BLaER1 (cell line): ENCODE data around the gene MRPS15.

Experiments
- H3K27ac ChIP-seq: shearing (Covaris generic); formaldehyde crosslinking; 2 replicates; pipeline ENCODE4 v1.8.1; 2022
- H3K27me3 ChIP-seq: shearing (Covaris generic); formaldehyde crosslinking; 2 replicates; pipeline ENCODE4 v1.8.1; 2022
- H3K36me3 ChIP-seq: shearing (Covaris generic); formaldehyde crosslinking; 2 replicates; pipeline ENCODE4 v1.8.1; 2022
- H3K4me1 ChIP-seq: shearing (Covaris generic); formaldehyde crosslinking; 2 replicates; pipeline ENCODE4 v1.8.1; 2022
- H3K4me2 ChIP-seq: shearing (Covaris generic); formaldehyde crosslinking; 2 replicates; pipeline ENCODE4 v1.8.1; 2022
- H3K4me3 ChIP-seq: shearing (Covaris generic); formaldehyde crosslinking; 2 replicates; pipeline ENCODE4 v1.8.1; 2022
- H3K9ac ChIP-seq: shearing (Covaris generic); formaldehyde crosslinking; 2 replicates; pipeline ENCODE4 v1.8.1; 2022
- H3K9me3 ChIP-seq: shearing (Covaris generic); formaldehyde crosslinking; 2 replicates; pipeline ENCODE4 v1.8.1; 2022
- H4K20me1 ChIP-seq: shearing (Covaris generic); formaldehyde crosslinking; 2 replicates; pipeline ENCODE4 v1.8.1; 2022
- Cebpa-rat ChIP-seq: shearing (Covaris generic); IDR thresholded peaks from 2 replicates; pipeline ENCODE4 v1.8.1; 2022

The MRPS15 gene

GRCh38 chr1:36450270-36450918, 13.8 kb downstream of the MRPS15 start, which contains the start of gene OSCP1:
Gene OSCP1, minus strand, starts transcription at chr1:36450451. Its CDS starts 82 bp downstream, at chr1:36450369.
- 0 out of 2 replicates have a peak, but pooled peaks have one; percentile 51 for TF ChIP-seq Cebpa-rat
- Histone ChIP-seq H3K4me3 (peak within 1 kb of the TSS; percentile 79), H3K9me3 (no peaks in the 10 kb centered on the region), H3K27me3 (no peaks in the 10 kb centered on the region), H3K36me3 (peaks cover 18% of the 10 kb centered on the region), H3K4me2 (peak within 1 kb of the TSS; percentile 92), H3K27ac (peak within 1 kb of the TSS; percentile 90), H4K20me1 (no peaks in the 10 kb centered on the region), H3K4me1 (peaks cover 33% of the 10 kb centered on the region), H3K9ac (peak within 1 kb of the TSS; percentile 89)

GRCh38 chr1:36448530-36449056, 15.6 kb downstream of the MRPS15 start:
- H3K4me2 ChIP-seq = no peak overlapping the region
- 0 out of 2 replicates have a peak, but pooled peaks cover under 1% of the 10 kb centered on the region for H3K36me3 ChIP-seq
- no peaks in the 10 kb centered on the region for H3K9me3 ChIP-seq
- no peak overlapping the region for H3K27ac ChIP-seq
- no peaks in the 10 kb centered on the region for H4K20me1 ChIP-seq
- peaks cover 33% of the 10 kb centered on the region for H3K4me1 ChIP-seq
- no peak for TF ChIP-seq Cebpa-rat
- H3K9ac ChIP-seq = no peak overlapping the region
- H3K4me3 ChIP-seq = no peak overlapping the region
- H3K27me3 ChIP-seq = no peaks in the 10 kb centered on the region

- H3K4me1 ChIP-seq = peaks cover 33% of the 10 kb centered on the region
- H3K27me3 ChIP-seq = no peaks in the 10 kb centered on the region
- H3K9ac ChIP-seq = no peak overlapping the region
- no peak overlapping the region for H3K4me2 ChIP-seq
- TF ChIP-seq Cebpa-rat = no peak
- no peaks in the 10 kb centered on the region for H3K36me3 ChIP-seq
- H3K9me3 ChIP-seq = no peaks in the 10 kb centered on the region
- H3K4me3 ChIP-seq = no peak overlapping the region
- H3K27ac ChIP-seq = no peak overlapping the region
- H4K20me1 ChIP-seq = no peaks in the 10 kb centered on the region
These were observed 16.7 kb downstream of the MRPS15 start for GRCh38 chr1:36447450-36447849.

GRCh38 chr1:36446746-36447145, 17.4 kb downstream of the MRPS15 start:
- Histone ChIP-seq H3K4me3 (no peak overlapping the region), H3K36me3 (no peaks in the 10 kb centered on the region), H4K20me1 (no peaks in the 10 kb centered on the region), H3K9me3 (no peaks in the 10 kb centered on the region), H3K4me1 (peaks cover 33% of the 10 kb centered on the region), H3K4me2 (peak overlapping the region; percentile 27), H3K27ac (no peak overlapping the region), H3K9ac (no peak overlapping the region), H3K27me3 (no peaks in the 10 kb centered on the region)
- TF ChIP-seq Cebpa-rat = no peak

GRCh38 chr1:36446271-36446670, 17.9 kb downstream of the MRPS15 start:
- Histone ChIP-seq H3K4me1 (peaks cover 29% of the 10 kb centered on the region), H3K27ac (no peak overlapping the region), H3K4me2 (peak overlapping the region; percentile 27), H3K9ac (no peak overlapping the region), H3K9me3 (no peaks in the 10 kb centered on the region), H4K20me1 (no peaks in the 10 kb centered on the region), H3K4me3 (no peak overlapping the region), H3K27me3 (no peaks in the 10 kb centered on the region), H3K36me3 (no peaks in the 10 kb centered on the region)
- TF ChIP-seq Cebpa-rat = no peak

- no peak overlapping the region for H3K9ac ChIP-seq
- H3K9me3 ChIP-seq = no peaks in the 10 kb centered on the region
- no peaks in the 10 kb centered on the region for H3K36me3 ChIP-seq
- no peaks in the 10 kb centered on the region for H4K20me1 ChIP-seq
- peaks cover 14% of the 10 kb centered on the region for H3K4me1 ChIP-seq
- H3K27me3 ChIP-seq = no peaks in the 10 kb centered on the region
- no peak for TF ChIP-seq Cebpa-rat
- H3K4me2 ChIP-seq = no peak overlapping the region
- H3K4me3 ChIP-seq = no peak overlapping the region
- H3K27ac ChIP-seq = no peak overlapping the region
These were observed 20.9 kb downstream of the MRPS15 start for GRCh38 chr1:36443297-36443696.

- Histone ChIP-seq H3K27ac (no peak overlapping the region), H4K20me1 (no peaks in the 10 kb centered on the region)
- no peak for TF ChIP-seq Cebpa-rat
These were observed 21.8 kb downstream of the MRPS15 start for GRCh38 chr1:36442337-36442736.

GRCh38 chr1:36440646-36441045, 23.5 kb downstream of the MRPS15 start:
- H3K4me2 ChIP-seq = no peak overlapping the region
- H3K4me3 ChIP-seq = no peak overlapping the region
- H3K27ac ChIP-seq = no peak overlapping the region
- H3K4me1 ChIP-seq = no peaks in the 10 kb centered on the region
- TF ChIP-seq Cebpa-rat = no peak
- H3K36me3 ChIP-seq = no peaks in the 10 kb centered on the region
- no peaks in the 10 kb centered on the region for H3K27me3 ChIP-seq
- no peaks in the 10 kb centered on the region for H3K9me3 ChIP-seq
- H4K20me1 ChIP-seq = no peaks in the 10 kb centered on the region
- no peak overlapping the region for H3K9ac ChIP-seq

More at GRCh38 chr1:36442337-36442736, 21.8 kb downstream of the MRPS15 start:
- no peak overlapping the region for H3K4me2 ChIP-seq
- no peaks in the 10 kb centered on the region for H3K9me3 ChIP-seq
- no peaks in the 10 kb centered on the region for H3K27me3 ChIP-seq
- no peak overlapping the region for H3K4me3 ChIP-seq
- H3K9ac ChIP-seq = no peak overlapping the region
- H3K36me3 ChIP-seq = no peaks in the 10 kb centered on the region
- peaks cover 12% of the 10 kb centered on the region for H3K4me1 ChIP-seq

- no peaks in the 10 kb centered on the region for H3K4me1 ChIP-seq
- H4K20me1 ChIP-seq = no peaks in the 10 kb centered on the region
- TF ChIP-seq Cebpa-rat = no peak
- no peaks in the 10 kb centered on the region for H3K9me3 ChIP-seq
- H3K4me2 ChIP-seq = no peak overlapping the region
- H3K36me3 ChIP-seq = no peaks in the 10 kb centered on the region
- no peak overlapping the region for H3K9ac ChIP-seq
- H3K27me3 ChIP-seq = no peaks in the 10 kb centered on the region
- H3K4me3 ChIP-seq = no peak overlapping the region
- no peak overlapping the region for H3K27ac ChIP-seq
These were observed 24.1 kb downstream of the MRPS15 start for GRCh38 chr1:36440044-36440443.

- no peak overlapping the region for H3K4me2 ChIP-seq
- no peak for TF ChIP-seq Cebpa-rat
- H3K27me3 ChIP-seq = no peaks in the 10 kb centered on the region
- H3K9me3 ChIP-seq = no peaks in the 10 kb centered on the region
- H4K20me1 ChIP-seq = no peaks in the 10 kb centered on the region
- no peaks in the 10 kb centered on the region for H3K4me1 ChIP-seq
- no peak overlapping the region for H3K4me3 ChIP-seq
- H3K27ac ChIP-seq = no peak overlapping the region
- H3K9ac ChIP-seq = no peak overlapping the region
- H3K36me3 ChIP-seq = no peaks in the 10 kb centered on the region
These were observed 25.5 kb downstream of the MRPS15 start for GRCh38 chr1:36438715-36439114.
